Neutrophil (primary cell): ENCODE data around the gene BPIFB3.

Source experiments
- H3K27ac ChIP-seq: fragments of 200-600 bp; sonication (generic); 2 replicates; pipeline ENCODE4 v1.5.1; 2016; ENCODE audit warnings: mild to moderate bottlenecking, moderate library complexity
- H3K27me3 ChIP-seq: fragments of 200-600 bp; sonication (generic); 2 replicates; pipeline ENCODE4 v1.6.0; 2016; ENCODE audit warnings: mild to moderate bottlenecking
- H3K36me3 ChIP-seq: fragments of 200-600 bp; sonication (generic); 2 replicates; pipeline ENCODE4 v1.5.1; 2017
- H3K4me1 ChIP-seq, 2 experiments: fragments of 200-600 bp in 1 of 2; sonication (generic) in 1 of 2; 1 replicate in 1 of 2; 2 replicates in 1 of 2; pipeline versions ENCODE4 v1.5.1 to v1.6.1; 2013 to 2016; ENCODE audit warnings: low read depth in 1 of 2, low read length in 1 of 2, mild to moderate bottlenecking in 1 of 2, moderate library complexity in 1 of 2; ENCODE audit not compliant: control insufficient read depth in 1 of 2, insufficient read depth in 1 of 2
- H3K4me3 ChIP-seq, 2 experiments: fragments of 200-600 bp in 1 of 2; sonication (generic) in 1 of 2; 1 replicate in 1 of 2; 2 replicates in 1 of 2; pipeline ENCODE4 v1.5.1; 2013 to 2016; ENCODE audit warnings: low read depth in 1 of 2, low read length in 1 of 2, mild to moderate bottlenecking in 1 of 2, moderate library complexity in 1 of 2
- H3K9me3 ChIP-seq: fragments of 200-600 bp; sonication (generic); 2 replicates; pipeline ENCODE4 v1.5.1; 2016
- TF ChIP-seq, protein P1 (sequence below): fragments of 200-600 bp; sonication (generic); IDR thresholded peaks from 2 replicates; pipeline ENCODE4 v1.5.1; 2016; ENCODE audit warnings: antibody characterized with exemption

The BPIFB3 gene

DNA sequence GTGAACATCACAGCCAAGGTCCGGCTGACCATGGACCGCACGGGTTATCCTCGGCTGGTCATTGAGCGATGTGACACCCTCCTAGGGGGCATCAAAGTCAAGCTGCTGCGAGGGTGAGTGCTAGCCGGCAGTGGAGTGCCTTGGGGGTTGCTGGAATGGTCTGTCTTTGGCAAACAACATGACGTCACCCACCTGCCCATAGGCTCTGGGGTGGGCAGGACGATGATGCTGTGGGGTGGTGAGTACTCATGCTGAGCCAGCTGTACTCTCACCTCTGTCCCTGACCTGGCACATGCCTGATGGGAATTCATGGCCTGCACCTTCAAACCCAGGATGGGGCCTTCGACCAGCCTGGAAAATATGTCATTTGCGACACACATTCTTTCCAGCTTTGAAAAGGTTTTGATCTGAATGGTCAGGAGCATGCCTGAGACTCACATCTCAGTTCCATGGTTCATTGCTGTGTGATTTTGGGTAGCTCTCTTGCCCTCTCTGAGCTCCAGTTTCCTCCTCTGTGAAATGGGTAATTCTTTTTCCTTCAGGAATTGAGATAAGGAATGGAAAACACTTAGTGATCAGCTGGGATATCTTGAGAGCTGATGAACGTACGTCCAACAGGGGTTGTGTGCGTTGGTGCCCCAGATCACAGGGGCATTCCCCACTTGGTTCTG is 32.5 kb downstream of the BPIFB3 start:
- TF ChIP-seq, protein P1, sequence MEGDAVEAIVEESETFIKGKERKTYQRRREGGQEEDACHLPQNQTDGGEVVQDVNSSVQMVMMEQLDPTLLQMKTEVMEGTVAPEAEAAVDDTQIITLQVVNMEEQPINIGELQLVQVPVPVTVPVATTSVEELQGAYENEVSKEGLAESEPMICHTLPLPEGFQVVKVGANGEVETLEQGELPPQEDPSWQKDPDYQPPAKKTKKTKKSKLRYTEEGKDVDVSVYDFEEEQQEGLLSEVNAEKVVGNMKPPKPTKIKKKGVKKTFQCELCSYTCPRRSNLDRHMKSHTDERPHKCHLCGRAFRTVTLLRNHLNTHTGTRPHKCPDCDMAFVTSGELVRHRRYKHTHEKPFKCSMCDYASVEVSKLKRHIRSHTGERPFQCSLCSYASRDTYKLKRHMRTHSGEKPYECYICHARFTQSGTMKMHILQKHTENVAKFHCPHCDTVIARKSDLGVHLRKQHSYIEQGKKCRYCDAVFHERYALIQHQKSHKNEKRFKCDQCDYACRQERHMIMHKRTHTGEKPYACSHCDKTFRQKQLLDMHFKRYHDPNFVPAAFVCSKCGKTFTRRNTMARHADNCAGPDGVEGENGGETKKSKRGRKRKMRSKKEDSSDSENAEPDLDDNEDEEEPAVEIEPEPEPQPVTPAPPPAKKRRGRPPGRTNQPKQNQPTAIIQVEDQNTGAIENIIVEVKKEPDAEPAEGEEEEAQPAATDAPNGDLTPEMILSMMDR: no peak
- Histone ChIP-seq H3K27me3 (no peaks in the 10 kb centered on the region), H3K27ac (no peak overlapping the region), H3K4me3 (no peak overlapping the region), H3K36me3 (no peaks in the 10 kb centered on the region), H3K4me1 (no peaks in the 10 kb centered on the region), H3K9me3 (no peaks in the 10 kb centered on the region)

DNA sequence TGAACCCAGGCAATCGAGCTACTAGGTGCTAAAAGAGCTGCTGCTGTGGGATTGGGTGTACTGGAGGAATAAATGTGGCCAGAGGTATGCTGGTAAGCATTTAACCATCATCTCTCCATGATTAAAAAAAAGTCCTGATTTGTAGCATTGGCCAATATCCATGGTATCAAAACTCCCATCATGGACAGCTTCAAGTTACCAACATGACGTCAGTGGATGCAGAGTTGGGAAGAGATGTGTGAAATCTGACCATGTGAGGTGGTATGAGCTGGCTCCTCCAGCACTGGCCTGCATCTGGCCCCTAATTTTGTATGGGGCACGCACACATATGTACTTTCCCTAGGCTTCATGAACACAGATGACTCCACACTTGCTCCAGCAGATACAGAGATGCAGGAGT is 37.4 kb downstream of the BPIFB3 start:
- Histone ChIP-seq H3K27me3 (no peaks in the 10 kb centered on the region), H3K36me3 (no peaks in the 10 kb centered on the region)
- TF ChIP-seq, protein P1: no peak

DNA sequence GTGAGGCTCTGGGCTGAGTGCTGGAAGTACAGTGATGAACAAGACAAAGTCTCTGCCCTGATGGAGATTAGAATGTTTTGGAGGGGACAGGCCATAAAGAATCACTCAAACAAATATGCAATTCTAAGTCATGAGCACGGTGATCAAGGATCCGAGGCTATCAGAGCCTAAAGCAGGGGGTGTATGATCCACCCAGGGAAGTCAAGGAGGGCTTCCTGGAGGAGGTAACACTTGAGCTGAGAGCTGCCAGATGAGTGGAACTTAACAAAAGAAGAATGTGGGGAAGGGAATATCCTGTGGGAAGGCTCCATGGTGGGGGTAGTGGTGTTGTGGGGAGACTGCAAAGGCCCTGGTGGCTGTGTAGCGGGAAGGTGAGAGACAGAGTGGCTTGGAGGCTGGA is 38.0 kb downstream of the BPIFB3 start:
- Histone ChIP-seq H3K36me3 (no peaks in the 10 kb centered on the region), H3K27ac (no peak overlapping the region), H3K9me3 (no peaks in the 10 kb centered on the region), H3K27me3 (no peaks in the 10 kb centered on the region), H3K4me1 (no peaks in the 10 kb centered on the region), H3K4me3 (no peak overlapping the region)
- TF ChIP-seq, protein P1: no peak

More for the DNA sequence above, 37.4 kb downstream of the BPIFB3 start:
- no peak overlapping the region for H3K27ac ChIP-seq
- H3K4me3 ChIP-seq: no peak overlapping the region
- no peaks in the 10 kb centered on the region for H3K4me1 ChIP-seq
- no peaks in the 10 kb centered on the region for H3K9me3 ChIP-seq

DNA sequence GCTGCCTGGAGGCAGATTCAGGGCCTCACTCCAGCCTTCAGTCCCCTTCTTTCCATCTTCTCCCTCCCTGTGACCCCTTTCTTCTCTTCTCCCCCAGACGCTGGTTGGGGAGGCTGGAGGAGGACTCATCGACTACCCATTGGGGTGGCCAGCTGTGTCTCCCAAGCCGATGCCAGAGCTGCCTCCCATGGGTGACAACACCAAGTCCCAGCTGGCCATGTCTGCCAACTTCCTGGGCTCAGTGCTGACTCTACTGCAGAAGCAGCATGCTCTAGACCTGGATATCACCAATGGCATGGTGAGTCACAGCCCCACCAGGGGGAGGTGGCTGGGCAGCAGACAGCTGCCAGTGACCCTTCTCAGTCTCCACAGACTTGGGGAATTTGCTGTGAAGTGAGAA is 38.7 kb downstream of the BPIFB3 start:
- Histone ChIP-seq H3K9me3 (no peaks in the 10 kb centered on the region), H3K27me3 (no peaks in the 10 kb centered on the region), H3K27ac (no peak overlapping the region), H3K4me3 (no peak overlapping the region), H3K4me1 (no peaks in the 10 kb centered on the region), H3K36me3 (no peaks in the 10 kb centered on the region)
- TF ChIP-seq, protein P1: no peak

DNA sequence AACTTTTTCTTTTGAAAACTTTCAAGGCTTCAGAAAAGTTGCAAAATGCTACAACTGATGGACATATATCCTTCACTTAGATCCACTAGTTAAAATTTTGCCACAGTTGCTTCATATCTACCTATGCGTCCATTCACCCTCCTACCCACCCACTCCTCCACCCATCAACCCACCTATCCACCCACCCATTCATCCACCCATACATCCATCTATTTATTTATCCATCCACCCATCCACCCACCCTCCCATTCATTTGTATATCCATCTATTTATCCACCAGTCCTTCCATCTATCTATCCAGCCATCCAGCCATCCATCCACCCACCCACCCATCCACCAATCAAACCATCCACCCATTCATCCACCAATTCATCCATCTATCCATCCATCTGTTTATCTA is 39.4 kb downstream of the BPIFB3 start:
- TF ChIP-seq, protein P1: no peak
- Histone ChIP-seq H3K4me1 (no peaks in the 10 kb centered on the region), H3K9me3 (no peaks in the 10 kb centered on the region), H3K4me3 (no peak overlapping the region), H3K36me3 (no peaks in the 10 kb centered on the region), H3K27me3 (no peaks in the 10 kb centered on the region), H3K27ac (no peak overlapping the region)
